ENCODE measurements around the gene TLL2.

DNA sequence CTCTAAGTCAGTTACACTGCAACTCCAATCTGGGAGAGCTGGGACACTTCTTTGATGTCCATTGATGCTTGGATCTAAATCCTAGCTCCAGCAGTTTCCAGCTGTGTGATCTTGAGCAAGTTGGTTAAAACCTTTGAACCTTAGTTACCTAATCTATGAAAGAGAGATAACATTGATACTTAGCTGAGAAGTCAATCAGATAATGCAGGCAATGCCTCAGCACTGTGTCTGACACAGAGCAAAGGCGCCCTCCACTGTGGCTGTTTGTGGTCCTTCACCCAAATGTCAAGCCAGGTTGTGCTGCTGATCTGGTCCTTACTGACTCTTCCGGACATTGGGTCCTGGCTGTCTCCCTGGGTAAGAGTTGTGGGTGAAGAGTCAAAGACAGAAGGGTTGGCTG, 189.3 kb downstream of the TLL2 start:
- TF ChIP-seq POLR2A (IDR thresholded peaks at IDR 0.05), result no peak
- TF ChIP-seq, protein P1, sequence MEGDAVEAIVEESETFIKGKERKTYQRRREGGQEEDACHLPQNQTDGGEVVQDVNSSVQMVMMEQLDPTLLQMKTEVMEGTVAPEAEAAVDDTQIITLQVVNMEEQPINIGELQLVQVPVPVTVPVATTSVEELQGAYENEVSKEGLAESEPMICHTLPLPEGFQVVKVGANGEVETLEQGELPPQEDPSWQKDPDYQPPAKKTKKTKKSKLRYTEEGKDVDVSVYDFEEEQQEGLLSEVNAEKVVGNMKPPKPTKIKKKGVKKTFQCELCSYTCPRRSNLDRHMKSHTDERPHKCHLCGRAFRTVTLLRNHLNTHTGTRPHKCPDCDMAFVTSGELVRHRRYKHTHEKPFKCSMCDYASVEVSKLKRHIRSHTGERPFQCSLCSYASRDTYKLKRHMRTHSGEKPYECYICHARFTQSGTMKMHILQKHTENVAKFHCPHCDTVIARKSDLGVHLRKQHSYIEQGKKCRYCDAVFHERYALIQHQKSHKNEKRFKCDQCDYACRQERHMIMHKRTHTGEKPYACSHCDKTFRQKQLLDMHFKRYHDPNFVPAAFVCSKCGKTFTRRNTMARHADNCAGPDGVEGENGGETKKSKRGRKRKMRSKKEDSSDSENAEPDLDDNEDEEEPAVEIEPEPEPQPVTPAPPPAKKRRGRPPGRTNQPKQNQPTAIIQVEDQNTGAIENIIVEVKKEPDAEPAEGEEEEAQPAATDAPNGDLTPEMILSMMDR (IDR thresholded peaks at IDR 0.05), result no peak
